ENCODE data around the gene PEX11B.

PEX11B gene, protein sequence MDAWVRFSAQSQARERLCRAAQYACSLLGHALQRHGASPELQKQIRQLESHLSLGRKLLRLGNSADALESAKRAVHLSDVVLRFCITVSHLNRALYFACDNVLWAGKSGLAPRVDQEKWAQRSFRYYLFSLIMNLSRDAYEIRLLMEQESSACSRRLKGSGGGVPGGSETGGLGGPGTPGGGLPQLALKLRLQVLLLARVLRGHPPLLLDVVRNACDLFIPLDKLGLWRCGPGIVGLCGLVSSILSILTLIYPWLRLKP

DNA sequence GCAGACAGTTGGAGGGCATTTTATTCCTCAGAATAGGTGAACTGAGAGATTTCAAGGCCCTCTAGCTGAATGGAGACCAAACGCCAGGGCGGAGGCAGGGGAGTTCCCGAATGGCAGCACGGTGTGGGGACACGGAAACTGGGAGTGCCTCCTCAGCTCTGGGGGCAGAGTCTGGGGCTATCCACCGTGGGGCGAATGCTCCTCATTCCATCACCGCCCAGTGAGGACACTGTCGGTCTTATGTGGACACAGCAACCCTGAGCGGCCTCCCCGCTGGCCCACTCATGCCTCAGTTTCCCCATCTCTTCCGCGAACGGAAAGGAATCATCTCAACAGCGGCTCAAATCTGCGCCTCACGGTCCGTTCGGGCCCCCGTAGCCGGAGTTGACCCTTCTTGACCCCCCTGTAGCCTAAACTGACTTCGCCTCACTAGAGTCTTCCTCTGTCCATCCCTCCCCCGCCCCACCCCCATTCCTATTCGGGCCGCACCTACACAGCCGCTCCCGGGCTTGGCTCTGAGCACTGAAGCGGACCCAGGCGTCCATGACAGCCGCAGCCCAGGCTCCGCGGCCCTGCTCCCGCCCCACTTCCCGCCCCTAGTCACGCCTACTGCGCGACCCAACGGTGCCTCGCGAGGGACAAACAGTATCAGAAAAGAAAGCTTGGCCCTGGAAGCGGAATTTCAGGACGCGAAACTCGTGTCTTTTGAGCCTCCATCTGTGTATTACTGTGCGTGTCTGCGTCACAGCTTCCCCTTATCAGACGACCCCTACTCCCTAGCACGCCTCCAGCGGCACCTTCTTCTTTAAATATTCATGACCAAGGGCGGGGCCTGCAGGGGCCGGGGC, at the start of gene PEX11B:
Gene PEX11B, minus strand, starts transcription at position 574 of the 848 bp plus-strand sequence. Its CDS starts 29 bp downstream, at position 545.
- peak within 1 kb of the TSS; percentile 69 for H3K27ac Mint-ChIP-seq
- H3K4me1 Mint-ChIP-seq (ENCODE audit: low read depth): peaks cover 36% of the 10 kb centered on the region
- H3K9me3 Mint-ChIP-seq: no peaks in the 10 kb centered on the region
- intact Hi-C loops (cut with micrococcal nuclease): loop anchor here (1.0 kb wide), 1 partner anchor 9 kb away; the partner anchor contains the start of gene RBM8A
- H3K27me3 Mint-ChIP-seq: no peaks in the 10 kb centered on the region
- peaks cover 50% of the 10 kb centered on the region for H3K36me3 Mint-ChIP-seq (ENCODE audit: low read depth)
- peak within 1 kb of the TSS; percentile 81 for H3K4me3 Mint-ChIP-seq

DNA sequence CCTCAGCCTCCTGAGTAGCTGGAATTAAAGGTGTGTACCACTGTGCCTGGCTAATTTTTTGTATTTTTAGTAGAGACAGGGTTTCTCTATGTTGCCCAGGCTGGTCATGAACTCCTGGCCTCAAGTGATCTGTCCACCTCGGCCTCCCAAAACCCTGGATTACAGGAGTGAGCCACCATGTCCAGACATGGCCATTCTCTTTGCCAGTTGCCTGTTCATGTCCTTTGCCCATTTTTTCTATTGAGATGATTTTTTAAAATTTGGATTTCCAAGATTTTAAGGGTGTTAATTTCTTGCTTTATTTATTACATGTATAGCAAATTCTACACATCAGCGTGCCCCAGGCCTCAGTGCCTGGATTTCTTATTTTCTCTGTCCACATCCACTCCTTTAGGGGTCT, 48.8 kb upstream of the PEX11B start:
- intact Hi-C loops (cut with micrococcal nuclease): no loop called here
- peaks cover 8% of the 10 kb centered on the region for H3K27me3 Mint-ChIP-seq
- peaks cover 28% of the 10 kb centered on the region for H3K4me1 Mint-ChIP-seq (ENCODE audit: low read depth)
- H3K9me3 Mint-ChIP-seq: peaks cover 7% of the 10 kb centered on the region
- peaks cover 20% of the 10 kb centered on the region for H3K36me3 Mint-ChIP-seq (ENCODE audit: low read depth)
- no peak overlapping the region for H3K4me3 Mint-ChIP-seq
- no peak overlapping the region for H3K27ac Mint-ChIP-seq

DNA sequence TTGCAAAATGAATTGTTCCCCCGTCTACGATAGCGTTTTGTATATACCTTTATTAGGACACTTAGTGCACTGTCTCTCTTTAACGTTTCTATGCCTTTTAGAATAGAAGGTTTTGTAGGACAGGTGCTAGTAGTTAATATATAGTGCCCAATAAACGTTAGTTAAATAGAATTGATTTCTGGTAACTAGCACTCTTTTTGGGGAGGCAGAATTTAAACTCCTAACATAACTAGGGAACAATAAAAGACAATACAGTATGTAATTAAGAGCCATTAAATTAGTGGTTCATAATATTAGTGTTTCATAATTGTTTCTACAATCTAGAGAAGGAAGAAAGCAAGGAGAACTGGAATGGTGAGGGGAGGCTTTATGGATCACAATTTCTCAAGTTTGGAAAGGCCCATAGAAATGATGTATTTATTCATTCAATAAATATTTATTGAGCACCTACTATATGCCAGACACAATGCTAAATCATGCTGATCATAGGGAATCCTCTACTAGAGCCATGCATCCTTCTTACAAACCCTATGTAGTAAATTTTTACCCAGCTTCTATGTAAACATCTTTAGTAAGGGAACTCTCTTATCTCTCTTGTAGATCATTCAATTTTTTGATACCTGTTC, 46.7 kb upstream of the PEX11B start:
- intact Hi-C loops (cut with micrococcal nuclease): loop anchor here (2.0 kb wide), 1 partner anchor 38 kb away; the partner anchor contains the start of gene RBM8A
- Mint-ChIP-seq H3K27ac (peak overlapping the region; percentile 94), H3K36me3 (ENCODE audit: low read depth) (peaks cover 27% of the 10 kb centered on the region), H3K4me3 (peak overlapping the region; percentile 85), H3K4me1 (ENCODE audit: low read depth) (peaks cover 48% of the 10 kb centered on the region), H3K9me3 (peaks cover 7% of the 10 kb centered on the region), H3K27me3 (peaks cover 27% of the 10 kb centered on the region)

DNA sequence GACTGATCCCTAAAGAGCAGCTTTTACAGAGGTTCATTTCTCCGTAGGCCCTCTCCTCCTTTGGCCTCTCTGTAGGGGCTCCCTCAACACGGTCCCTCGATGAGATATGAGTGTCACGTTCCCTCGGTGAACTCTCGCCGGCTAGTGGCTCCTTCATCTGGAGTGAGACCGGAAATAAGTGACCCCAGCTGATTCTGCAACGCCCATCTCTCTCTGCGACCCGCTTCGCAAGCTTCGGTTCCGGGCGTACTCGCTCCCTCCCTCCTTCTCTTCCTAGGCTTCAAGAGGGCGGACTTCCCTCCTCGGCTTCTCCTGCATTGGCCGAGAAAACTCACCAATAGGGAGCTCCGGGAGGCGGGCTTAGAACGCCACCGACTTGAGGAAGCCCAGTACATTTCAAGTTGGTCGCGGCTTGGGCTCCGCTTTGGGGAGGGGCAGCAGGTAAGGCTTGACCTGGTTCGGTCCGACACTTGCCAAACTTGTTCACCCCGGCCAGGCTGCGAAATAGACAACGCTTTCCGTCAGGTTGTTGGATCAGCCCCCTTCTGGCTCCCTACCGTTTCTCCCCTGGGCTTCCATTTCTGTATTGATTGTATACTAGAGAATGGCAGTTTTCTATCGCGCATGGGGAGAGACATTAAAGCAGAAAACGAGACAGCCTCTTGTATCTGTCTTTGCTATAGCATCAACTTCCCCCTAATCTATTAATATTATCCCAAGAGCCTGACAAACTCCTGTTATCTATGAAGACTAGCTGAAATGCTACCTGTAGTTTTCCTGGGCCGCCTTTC, 46.0 kb upstream of the PEX11B start, which contains the start of the genes ANKRD34A and POLR3GL:
Gene ANKRD34A, minus strand, starts transcription at position 248 of the 791 bp plus-strand sequence. CDS start 2,816 bp downstream, outside the sequence.
Gene POLR3GL, plus strand, starts transcription at position 363 of the 791 bp plus-strand sequence. CDS start 10,176 bp downstream, outside the sequence.
- H3K9me3 Mint-ChIP-seq: peaks cover 7% of the 10 kb centered on the region
- peaks cover 27% of the 10 kb centered on the region for H3K36me3 Mint-ChIP-seq (ENCODE audit: low read depth)
- intact Hi-C loops (cut with micrococcal nuclease): loop anchor here (2.0 kb wide), 1 partner anchor 38 kb away; the partner anchor contains the start of gene RBM8A
- H3K27ac Mint-ChIP-seq: peak within 1 kb of the TSS; percentile 94
- peaks cover 55% of the 10 kb centered on the region for H3K4me1 Mint-ChIP-seq (ENCODE audit: low read depth)
- peak within 1 kb of the TSS; percentile 85 for H3K4me3 Mint-ChIP-seq
- peaks cover 29% of the 10 kb centered on the region for H3K27me3 Mint-ChIP-seq

DNA sequence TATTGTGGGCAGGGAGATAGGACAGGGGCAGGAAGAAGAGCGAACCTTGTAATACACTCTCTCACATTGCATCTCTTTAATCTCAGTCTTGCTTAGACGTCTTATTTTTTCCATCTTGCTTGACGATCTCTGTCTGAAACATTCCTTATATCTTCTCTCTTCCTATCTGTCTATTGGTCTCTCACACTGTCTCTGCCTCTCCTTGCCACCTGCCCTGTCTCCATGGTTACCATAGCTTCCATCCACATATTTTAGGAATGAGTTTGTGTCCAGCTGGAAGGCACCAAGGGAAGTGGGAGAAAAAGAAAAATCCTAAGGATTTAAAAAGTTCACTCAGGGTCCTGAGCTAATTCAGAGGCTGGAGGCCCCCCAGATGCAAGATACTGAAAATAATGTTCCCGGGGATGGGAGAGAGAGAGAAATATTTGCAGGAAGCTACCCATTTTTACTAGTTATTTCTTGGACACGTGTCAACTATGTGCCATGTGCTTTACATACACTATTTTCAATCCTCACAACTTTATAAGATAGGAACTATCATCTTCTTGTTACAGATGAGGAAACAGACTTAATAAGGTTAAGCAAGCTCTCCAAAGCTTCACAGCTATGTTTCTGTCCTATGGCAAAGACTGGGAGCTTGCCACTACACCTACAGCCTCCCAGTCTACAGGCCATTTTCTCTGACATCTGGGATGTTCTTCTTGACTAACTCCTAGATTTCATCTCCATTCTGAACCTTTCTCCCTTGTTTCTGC, 44.9 kb upstream of the PEX11B start:
- Mint-ChIP-seq H3K9me3 (peaks cover 7% of the 10 kb centered on the region), H3K27me3 (peaks cover 29% of the 10 kb centered on the region), H3K27ac (peak overlapping the region; percentile 94), H3K4me3 (peak overlapping the region; percentile 85), H3K36me3 (ENCODE audit: low read depth) (peaks cover 27% of the 10 kb centered on the region), H3K4me1 (ENCODE audit: low read depth) (peaks cover 66% of the 10 kb centered on the region)
- intact Hi-C loops (cut with micrococcal nuclease): loop anchor here (2.0 kb wide), 1 partner anchor 37 kb away; the partner anchor contains the start of gene RBM8A

DNA sequence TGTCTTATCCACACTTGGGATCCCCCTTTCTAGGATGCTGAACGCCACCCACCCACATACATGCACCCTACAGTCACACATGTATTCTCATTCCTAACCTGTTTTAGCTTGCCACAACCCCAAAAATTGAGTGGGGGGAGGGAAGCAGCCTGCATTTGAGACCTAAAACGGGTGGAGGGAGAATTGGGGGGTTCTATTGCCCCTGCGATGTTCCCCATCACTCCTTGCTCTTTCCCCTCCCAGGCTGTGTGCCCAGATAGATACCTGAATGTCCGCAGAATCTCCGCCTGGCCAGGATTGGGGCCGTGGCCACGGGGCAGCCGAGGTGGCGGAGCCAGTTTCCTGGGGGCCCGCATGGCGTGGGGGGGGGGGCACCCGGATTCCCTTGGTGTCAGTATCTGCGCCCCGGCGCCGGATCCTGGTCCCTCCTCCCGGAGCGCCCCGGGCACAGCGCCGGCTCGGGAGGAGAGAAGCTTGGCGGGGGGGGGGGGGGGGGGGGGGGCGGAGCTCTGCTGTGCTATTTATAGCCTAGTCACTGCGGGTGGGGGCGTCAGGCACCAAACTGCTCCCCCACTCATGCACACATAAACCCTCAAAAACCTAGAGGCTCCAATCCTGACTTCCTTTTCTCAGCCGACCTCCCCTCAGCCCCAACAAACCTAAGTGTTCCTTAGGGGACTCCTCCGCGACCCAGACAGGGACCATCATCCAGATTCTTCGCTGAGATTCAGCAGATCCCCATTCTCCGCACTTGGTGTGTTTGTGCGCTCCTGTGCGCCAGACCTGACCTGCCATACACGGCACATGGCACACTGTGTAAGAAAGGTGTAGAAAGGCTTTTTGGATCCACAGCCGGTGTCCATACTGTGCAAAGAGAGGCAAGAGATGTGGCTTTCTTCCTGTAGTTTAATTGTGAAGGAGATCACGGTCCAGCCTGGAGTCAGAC, 43.9 kb upstream of the PEX11B start:
- peak overlapping the region; percentile 60 for H3K27ac Mint-ChIP-seq
- peaks cover 21% of the 10 kb centered on the region for H3K36me3 Mint-ChIP-seq (ENCODE audit: low read depth)
- H3K9me3 Mint-ChIP-seq: peaks cover 6% of the 10 kb centered on the region
- H3K4me3 Mint-ChIP-seq: peak overlapping the region; percentile 78
- intact Hi-C loops (cut with micrococcal nuclease): no loop called here
- peaks cover 29% of the 10 kb centered on the region for H3K27me3 Mint-ChIP-seq
- H3K4me1 Mint-ChIP-seq (ENCODE audit: low read depth): peaks cover 73% of the 10 kb centered on the region

DNA sequence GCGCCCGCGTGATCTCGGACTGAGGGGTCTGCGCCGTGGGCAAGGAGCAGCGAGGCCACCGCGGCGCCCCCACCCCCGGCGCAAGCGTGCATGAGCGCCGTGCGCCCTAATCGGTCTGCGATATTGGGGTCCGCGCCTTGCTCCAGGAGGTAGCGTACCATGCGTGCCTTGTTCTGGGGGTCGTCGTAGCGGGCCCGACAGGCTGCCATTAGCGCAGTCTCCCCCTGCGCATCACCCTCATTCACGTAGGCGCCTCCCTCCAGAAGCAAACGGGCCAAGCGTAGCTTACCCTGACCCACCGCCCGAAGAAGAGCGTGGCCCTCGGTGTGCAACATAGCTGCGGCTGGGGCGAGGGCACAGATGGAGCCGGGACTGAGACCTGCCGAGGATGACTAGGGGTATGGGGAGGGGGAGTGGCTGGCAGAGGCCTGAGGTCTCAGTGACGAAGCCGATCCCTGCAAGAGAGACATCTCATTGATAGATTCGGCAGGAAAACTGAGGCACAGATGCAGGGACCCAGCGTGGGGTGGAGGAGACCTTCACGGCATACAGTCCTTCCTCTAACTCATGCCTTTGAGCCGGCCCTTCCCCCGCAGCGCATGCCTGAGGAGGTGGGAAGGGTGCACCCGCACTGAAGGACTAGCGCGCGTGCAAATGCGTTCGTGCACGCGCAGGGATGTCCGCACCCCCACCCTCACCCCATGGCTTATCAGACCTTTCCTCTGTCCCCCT, 43.1 kb upstream of the PEX11B start:
- H3K4me1 Mint-ChIP-seq (ENCODE audit: low read depth): peaks cover 81% of the 10 kb centered on the region
- H3K27me3 Mint-ChIP-seq: peaks cover 29% of the 10 kb centered on the region
- no peaks in the 10 kb centered on the region for H3K9me3 Mint-ChIP-seq
- H3K27ac Mint-ChIP-seq: peak overlapping the region; percentile 60
- intact Hi-C loops (cut with micrococcal nuclease): no loop called here
- H3K4me3 Mint-ChIP-seq: peak overlapping the region; percentile 78
- peaks cover 15% of the 10 kb centered on the region for H3K36me3 Mint-ChIP-seq (ENCODE audit: low read depth)

DNA sequence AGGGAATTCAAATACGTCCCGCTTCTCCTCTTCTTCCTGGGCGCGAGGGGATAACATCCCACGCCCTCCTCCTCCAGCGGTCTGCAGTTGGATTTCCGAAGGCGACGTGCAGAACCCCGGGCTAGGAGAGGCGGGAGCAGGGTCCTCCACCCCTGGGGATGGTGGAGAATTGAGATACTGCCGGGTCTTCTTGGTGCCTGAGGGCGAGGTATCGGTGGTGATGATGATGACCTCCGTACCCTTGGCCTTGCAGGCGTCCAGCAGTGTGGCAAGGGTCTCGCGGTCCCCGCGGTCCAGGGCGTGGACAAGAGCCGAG, 42.5 kb upstream of the PEX11B start:
- H3K4me3 Mint-ChIP-seq: peak overlapping the region; percentile 78
- peaks cover 29% of the 10 kb centered on the region for H3K27me3 Mint-ChIP-seq
- H3K36me3 Mint-ChIP-seq (ENCODE audit: low read depth): peaks cover 15% of the 10 kb centered on the region
- intact Hi-C loops (cut with micrococcal nuclease): no loop called here
- H3K4me1 Mint-ChIP-seq (ENCODE audit: low read depth): peaks cover 86% of the 10 kb centered on the region
- peak overlapping the region; percentile 60 for H3K27ac Mint-ChIP-seq
- H3K9me3 Mint-ChIP-seq: no peaks in the 10 kb centered on the region

DNA sequence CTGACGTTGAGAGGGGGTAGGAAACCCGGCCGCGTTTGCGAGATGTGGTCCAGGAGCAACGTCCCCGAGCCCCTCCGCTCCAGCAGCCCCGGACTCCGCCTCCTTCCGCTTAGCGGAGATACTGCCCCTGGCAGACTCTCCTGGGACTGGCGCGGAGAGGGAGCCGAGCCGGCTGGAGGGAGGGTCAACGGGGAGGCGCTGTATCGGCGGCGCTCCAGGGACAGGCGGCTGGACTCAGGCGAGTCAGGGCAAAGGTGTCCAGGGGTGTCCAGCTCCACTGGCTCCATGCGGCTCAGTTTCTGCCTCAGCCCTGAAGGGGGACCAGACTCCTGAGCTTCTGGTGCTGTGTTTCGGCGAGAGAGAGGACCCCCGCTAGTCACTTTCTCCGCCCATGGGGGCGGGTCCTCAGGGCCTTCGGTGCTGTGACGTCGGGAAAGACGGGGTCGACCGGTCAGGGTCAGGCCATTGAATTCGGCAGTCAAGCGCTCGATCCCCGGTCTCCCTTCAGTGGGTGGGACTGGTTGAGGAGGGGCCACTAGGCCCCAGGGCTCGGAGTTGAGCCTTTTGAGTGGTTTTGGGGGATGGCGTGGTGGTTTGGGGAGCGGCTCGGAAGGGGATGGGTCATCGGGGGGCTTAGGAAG, 42.1 kb upstream of the PEX11B start:
- Mint-ChIP-seq H3K27me3 (peaks cover 29% of the 10 kb centered on the region), H3K4me3 (peak overlapping the region; percentile 78), H3K9me3 (no peaks in the 10 kb centered on the region), H3K36me3 (ENCODE audit: low read depth) (peaks cover 15% of the 10 kb centered on the region), H3K4me1 (ENCODE audit: low read depth) (peaks cover 91% of the 10 kb centered on the region), H3K27ac (peak overlapping the region; percentile 60)
- intact Hi-C loops (cut with micrococcal nuclease): no loop called here

DNA sequence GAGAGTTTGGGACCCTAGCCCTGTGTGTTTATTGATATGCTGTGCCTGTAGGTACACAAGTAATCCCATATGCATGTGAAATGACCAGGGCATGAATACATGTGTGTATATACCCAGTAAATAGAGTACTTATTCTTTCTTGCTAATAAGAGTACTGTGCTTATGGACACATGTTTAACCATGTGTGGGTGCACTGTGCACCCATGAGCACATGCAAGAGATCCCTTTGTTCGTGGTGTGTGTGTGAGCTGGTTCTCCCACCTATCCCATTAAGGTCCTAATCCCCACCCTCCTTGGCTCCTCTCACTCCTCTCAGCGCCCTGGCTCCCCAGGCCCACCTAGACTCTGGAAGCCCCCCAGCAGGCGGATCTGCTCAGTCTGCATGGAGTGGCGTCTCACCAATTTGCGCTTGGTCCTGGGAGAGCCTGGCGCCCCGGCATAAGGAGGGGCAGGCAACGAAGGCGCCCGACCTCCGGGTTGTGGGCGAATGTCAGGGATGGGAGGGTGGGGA, 41.5 kb upstream of the PEX11B start:
- no peaks in the 10 kb centered on the region for H3K9me3 Mint-ChIP-seq
- peak overlapping the region; percentile 78 for H3K4me3 Mint-ChIP-seq
- H3K4me1 Mint-ChIP-seq (ENCODE audit: low read depth): peaks cover 92% of the 10 kb centered on the region
- H3K36me3 Mint-ChIP-seq (ENCODE audit: low read depth): peaks cover 15% of the 10 kb centered on the region
- peaks cover 29% of the 10 kb centered on the region for H3K27me3 Mint-ChIP-seq
- peak overlapping the region; percentile 25 for H3K27ac Mint-ChIP-seq
- intact Hi-C loops (cut with micrococcal nuclease): no loop called here

DNA sequence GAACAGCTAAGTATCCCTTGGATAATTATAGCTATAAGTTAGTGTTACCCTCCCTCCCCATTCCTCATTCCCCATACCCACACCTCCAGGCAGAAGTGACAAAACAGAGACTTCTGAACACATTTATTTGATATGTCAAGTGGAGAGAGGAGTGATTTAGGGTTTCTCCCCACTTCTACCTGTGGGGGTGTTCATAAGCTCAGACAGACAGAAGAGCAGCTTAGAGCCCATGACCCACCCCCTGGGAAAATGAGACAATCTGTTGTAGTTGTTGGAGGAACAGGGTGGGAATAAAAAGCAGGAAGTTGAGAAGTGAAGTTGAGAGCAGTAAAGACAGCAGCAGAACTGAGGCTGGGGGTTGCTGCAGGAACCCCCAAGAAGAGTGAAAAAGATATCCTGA, 40.8 kb upstream of the PEX11B start:
- Mint-ChIP-seq H3K4me3 (peak overlapping the region; percentile 37), H3K27ac (peak overlapping the region; percentile 25), H3K27me3 (peaks cover 29% of the 10 kb centered on the region), H3K9me3 (no peaks in the 10 kb centered on the region), H3K4me1 (ENCODE audit: low read depth) (peaks cover 96% of the 10 kb centered on the region), H3K36me3 (ENCODE audit: low read depth) (peaks cover 10% of the 10 kb centered on the region)
- intact Hi-C loops (cut with micrococcal nuclease): no loop called here

All from dendritic cell treated with granulocyte-macrophage colony-stimulating factor and Interleukin-4, amounts not matched to agents 40 ng/mL and 50 ng/mL, for 4 days (primary cell).